ENCODE data around the gene ST6GALNAC3.
A peak's percentile ranks its signal among the peaks of the same experiment; 100 is the strongest.

ST6GALNAC3 gene

GRCh38 chr1:76142771-76143540, 68.4 kb downstream of the ST6GALNAC3 start:
- DNase-seq (ENCODE audit: low read depth), result no peak

DNA sequence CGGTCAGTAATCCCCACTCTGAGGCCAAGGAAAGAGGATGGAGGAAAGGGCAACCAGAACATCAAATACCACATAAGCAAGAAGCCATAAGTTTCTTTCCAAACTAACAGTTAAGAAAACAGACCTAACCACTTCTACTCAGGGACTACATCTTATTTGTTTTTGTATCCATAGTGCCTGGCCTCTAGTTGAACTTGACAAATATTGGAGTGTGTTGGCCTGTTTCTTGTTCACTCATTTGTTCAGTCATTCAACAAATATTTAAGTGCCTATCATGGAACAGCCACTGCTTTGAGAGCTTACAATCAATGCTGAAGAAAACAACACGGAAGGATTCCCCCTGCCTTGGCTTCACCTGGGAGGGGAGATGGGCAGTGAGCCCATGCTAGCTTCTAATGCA, 69.7 kb downstream of the ST6GALNAC3 start:
- no peak for DNase-seq (ENCODE audit: low read depth)

DNA sequence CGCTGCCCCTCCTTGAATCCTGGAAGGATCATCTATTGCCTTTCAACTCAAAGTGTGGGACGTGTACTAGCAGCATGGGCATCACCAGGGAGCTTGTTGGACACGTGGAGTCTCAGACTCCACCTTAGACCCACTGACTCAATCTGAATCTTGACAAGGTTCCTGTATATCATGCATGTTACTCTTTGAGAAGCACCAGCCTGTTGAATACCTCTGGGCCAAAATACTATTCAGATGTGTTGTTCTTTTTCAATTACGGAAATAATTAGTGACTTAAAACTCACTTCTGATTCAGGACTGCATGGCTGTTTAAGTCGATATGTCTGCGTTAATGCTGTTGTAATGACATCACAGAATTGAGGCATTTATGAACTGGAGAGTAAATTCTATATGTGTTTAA, 70.8 kb downstream of the ST6GALNAC3 start:
- no peak for DNase-seq (ENCODE audit: low read depth)

DNA sequence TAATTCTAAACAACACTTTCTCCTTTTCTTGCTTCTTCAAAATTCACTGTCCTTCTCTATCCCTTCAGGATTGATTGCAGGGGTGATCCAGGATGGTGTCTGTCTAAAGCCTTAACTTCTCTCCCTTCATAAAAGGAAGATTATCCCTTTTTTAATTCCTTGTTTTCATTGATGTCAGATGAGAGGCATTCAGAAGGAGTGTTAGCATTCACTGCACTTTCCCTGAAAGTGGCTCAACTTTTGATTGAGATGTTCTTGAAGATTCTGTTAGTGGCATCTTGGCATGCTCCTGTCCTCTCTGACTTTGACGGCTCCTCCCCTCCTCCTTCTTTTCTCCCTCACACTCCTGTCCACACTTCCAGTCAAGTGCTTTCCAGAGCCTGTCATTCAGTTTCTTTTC, 71.6 kb downstream of the ST6GALNAC3 start:
- DNase-seq (ENCODE audit: low read depth), result no peak

DNA sequence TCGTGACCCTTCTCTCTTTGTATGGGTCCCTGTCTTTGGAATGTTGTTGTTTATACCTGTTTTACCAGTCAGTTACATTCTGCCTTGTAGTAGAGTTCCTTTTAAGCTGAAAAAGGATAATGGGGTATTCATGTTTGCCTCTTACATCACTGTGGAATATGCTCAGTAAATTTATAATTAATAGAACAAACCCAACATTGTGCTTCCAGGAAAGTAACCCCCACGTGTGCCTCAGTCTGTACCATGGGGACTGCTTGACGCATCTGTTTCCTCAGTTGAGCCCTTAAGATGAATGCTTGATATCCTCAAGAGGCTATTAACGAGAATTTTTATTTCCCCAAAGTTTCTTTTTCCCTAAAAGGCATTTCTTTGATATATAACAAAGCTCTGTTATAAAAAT, 73.4 kb downstream of the ST6GALNAC3 start:
- no peak for DNase-seq (ENCODE audit: low read depth)

DNA sequence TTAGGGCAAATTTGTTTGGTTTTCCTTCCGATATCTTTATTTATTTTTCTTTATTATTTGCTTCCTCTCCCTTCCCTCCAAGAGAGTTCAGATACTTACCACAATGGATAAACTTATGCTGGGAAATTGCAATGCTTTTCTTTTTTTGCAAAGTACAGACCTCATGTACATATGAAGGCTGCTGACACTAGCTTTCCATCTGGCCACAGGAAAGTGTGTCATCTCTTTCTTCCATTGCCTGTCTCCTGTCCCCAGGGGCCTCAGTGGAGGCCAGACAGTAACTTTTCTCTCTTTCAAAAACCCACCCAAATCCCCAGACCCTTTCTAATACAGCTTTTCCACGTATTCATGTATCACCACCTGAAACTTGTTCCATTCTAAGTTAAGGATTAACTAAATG, 73.9 kb downstream of the ST6GALNAC3 start:
- no peak for DNase-seq (ENCODE audit: low read depth)

GRCh38 chr1:76153841-76154205, 79.3 kb downstream of the ST6GALNAC3 start:
- no peak for DNase-seq (ENCODE audit: low read depth)

- DNase-seq (ENCODE audit: low read depth), result peak; percentile 55
These were observed 79.8 kb downstream of the ST6GALNAC3 start for GRCh38 chr1:76154206-76154956.

DNA sequence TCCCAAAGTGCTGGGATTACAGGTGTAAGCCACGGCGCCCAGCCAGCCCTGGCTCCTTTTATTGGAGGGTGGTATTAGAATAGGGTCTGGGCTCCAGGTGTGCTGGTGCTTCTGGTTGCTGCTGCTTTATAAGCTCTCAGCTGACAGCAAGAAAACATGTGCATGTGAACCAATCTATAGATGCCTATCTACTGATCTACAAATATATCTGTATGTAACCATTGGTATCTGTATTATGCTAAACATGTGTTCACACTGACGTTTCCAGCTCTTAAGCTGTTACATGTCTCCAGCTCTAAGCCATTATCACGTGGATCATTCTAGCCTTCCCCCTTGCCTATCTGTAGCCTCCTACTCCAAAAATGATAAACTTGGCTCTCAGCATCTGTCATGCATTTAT, 82.4 kb downstream of the ST6GALNAC3 start:
- no peak for DNase-seq (ENCODE audit: low read depth)

DNA sequence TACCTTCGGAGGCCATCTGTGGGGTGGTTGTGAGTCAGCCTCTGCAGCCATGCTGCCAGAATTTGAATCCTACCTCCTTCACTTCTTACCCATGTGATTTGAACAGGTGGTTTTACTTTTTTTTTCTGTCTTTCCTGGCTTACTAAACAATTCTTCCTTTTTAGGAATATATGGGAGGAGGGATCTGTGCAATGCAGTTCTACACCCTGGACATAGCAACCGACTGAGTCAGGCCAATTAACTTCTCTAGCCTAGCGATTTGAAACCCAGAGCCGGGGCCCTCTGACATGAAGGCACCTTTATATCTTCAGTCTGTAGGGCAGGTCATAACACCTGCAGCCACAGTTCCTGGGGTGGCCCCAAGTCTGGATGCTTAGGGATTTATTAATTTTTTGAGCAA, 83.6 kb downstream of the ST6GALNAC3 start:
- DNase-seq (ENCODE audit: low read depth), result no peak

- DNase-seq (ENCODE audit: low read depth), result no peak
These were observed 85.7 kb downstream of the ST6GALNAC3 start for GRCh38 chr1:76160225-76160624.

DNA sequence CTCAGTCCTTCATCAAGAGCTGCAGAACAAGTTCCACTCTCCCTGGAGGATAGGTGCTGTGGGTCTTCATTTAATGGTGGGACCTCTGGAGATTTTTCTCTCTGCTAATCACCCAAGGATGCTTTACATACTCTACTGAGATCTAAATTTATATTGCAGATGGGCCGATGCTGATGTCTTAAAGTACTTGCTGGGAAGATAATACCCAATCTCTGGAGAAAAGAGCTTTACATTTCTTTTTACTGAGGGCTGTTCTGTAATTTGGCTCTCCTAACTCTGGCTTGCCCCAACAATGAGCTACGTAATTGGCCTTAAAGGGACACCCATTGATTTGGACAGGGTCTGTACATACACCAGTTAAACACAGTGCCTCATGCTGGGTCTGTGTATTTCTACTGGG, 86.9 kb downstream of the ST6GALNAC3 start:
- DNase-seq (ENCODE audit: low read depth), result no peak

GRCh38 chr1:76162254-76162653, 87.7 kb downstream of the ST6GALNAC3 start:
- DNase-seq (ENCODE audit: low read depth), result no peak

- DNase-seq (ENCODE audit: low read depth), result no peak
These were observed 89.6 kb downstream of the ST6GALNAC3 start for GRCh38 chr1:76164165-76164564.

DNA sequence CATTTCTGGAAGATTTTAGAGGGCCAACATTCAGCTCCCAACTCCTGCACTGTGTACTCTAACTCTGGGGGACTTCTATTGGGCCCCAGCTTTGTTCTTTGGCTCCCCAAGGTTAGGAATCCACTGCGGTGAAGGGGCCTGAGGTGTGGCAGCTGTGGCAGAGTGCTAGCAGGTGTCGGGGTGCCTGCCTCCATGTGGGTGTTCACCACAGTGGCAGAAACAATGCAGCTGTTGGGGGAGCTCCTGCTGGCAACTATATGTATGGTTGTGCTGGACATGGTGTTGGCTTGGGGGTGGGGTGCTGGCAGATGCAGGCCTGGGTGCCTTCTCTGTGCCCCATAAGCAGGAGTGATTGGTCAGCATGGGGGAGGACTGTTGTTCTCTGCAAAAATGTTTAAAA, 95.5 kb downstream of the ST6GALNAC3 start:
- no peak for DNase-seq (ENCODE audit: low read depth)

- DNase-seq (ENCODE audit: low read depth), result no peak
These were observed 96.0 kb downstream of the ST6GALNAC3 start for GRCh38 chr1:76170513-76170912.

GRCh38 chr1:76176000-76176399, 101.5 kb downstream of the ST6GALNAC3 start:
- DNase-seq (ENCODE audit: low read depth), result no peak

- no peak for DNase-seq (ENCODE audit: low read depth)
These were observed 103.1 kb downstream of the ST6GALNAC3 start for GRCh38 chr1:76177615-76178014.

- no peak for DNase-seq (ENCODE audit: low read depth)
These were observed 104.7 kb downstream of the ST6GALNAC3 start for GRCh38 chr1:76179219-76179698.

DNA sequence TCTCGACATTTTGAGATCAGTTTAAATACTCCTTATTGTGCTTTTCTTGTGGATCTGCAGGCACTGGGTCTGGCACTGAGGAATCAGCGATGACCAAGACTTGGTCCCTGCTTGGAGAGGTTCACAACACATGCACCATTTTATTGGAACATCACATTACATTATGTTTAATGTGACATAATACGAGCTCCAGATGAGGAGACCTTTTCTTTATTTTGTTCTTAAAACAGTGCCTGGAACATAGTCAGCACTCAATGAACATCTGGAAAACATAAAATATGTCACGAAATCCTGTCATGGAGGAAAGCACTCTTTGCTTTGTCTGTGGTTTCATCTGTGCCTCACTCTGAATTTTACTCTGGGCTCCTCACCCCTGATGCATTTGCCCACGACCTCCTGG, 110.7 kb downstream of the ST6GALNAC3 start:
- DNase-seq (ENCODE audit: low read depth), result no peak

- no peak for DNase-seq (ENCODE audit: low read depth)
These were observed 112.1 kb downstream of the ST6GALNAC3 start for GRCh38 chr1:76186554-76187170.

DNA sequence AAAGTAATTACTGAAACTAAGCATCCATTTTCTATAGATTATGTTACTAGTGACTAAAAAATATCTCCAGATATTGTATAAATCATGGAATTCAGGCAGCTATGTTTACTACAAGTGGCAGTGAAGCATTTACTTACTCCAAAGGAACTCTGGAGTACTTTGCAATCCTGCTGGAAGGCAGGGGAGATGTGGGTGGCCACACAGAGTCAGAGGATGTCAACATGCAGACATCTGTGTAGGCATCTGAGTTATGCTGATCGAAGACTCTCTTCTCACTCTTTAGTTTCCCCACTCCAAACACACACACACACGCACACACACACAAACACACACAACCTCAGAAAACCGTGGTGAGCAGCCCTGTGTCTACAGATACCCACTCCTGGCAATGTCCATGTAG, 112.9 kb downstream of the ST6GALNAC3 start:
- DNase-seq (ENCODE audit: low read depth), result no peak

- no peak for DNase-seq (ENCODE audit: low read depth)
These were observed 114.8 kb downstream of the ST6GALNAC3 start for GRCh38 chr1:76189310-76189709.
